HEK293 (cell line): Measurements from ENCODE around the gene STIL.

ENCODE experiments used
- CTCF ChIA-PET: fragments of 350-600 bp; formaldehyde crosslinking; extraction: SDS; loops from one replicate; lab custom pipeline; 2021; ENCODE audit warnings: antibody characterized with exemption; lab: Yijun Ruan, JAX
- POLR2A ChIA-PET: fragments of 300-600 bp; formaldehyde crosslinking; extraction: SDS; loops from one replicate; lab custom pipeline; 2020; ENCODE audit warnings: antibody characterized with exemption, inconsistent platforms; lab: Yijun Ruan, JAX
- H3K27ac ChIP-seq: fragments of 200-500 bp; sonication (Bioruptor generic); 2 replicates; pipeline ENCODE4 v1.5.1; 2014; ENCODE audit warnings: low read depth, low read length, control low read depth, inconsistent platforms; ENCODE audit errors: extremely low read depth
- H3K36me3 ChIP-seq, 2 experiments: fragments of 200-500 bp in 1 of 2; sonication (Bioruptor generic) in 1 of 2; 1 replicate in 1 of 2; 2 replicates in 1 of 2; pipeline ENCODE4 v1.5.1; 2014 to 2017; ENCODE audit warnings: inconsistent platforms in 2 of 2, low read length in 2 of 2; ENCODE audit not compliant: control insufficient read depth in 2 of 2, insufficient read depth in 1 of 2
- H3K4me1 ChIP-seq: fragments of 200-500 bp; sonication (Bioruptor generic); 2 replicates; pipeline ENCODE4 v1.5.1; 2014; ENCODE audit warnings: mild to moderate bottlenecking, low read length, inconsistent platforms; ENCODE audit not compliant: control insufficient read depth, insufficient read depth
- H3K4me3 ChIP-seq: 2 replicates; pipeline ENCODE4 v1.5.1; 2011; ENCODE audit warnings: low read depth, mild to moderate bottlenecking, control low read depth, low read length, moderate library complexity
- H3K9me3 ChIP-seq: fragments of 200-500 bp; sonication (Bioruptor generic); 2 replicates; pipeline ENCODE4 v1.5.1; 2014; ENCODE audit warnings: low read depth, low read length, inconsistent platforms; ENCODE audit not compliant: control insufficient read depth, insufficient read depth
- CTCF ChIP-seq: fragments of 450-650 bp; formaldehyde crosslinking; IDR thresholded peaks from 2 replicates; pipeline ENCODE4 v1.5.1; 2016; ENCODE audit warnings: missing biosample characterization, missing genetic modification characterization
- GLI2 ChIP-seq: fragments of 450-650 bp; formaldehyde crosslinking; IDR thresholded peaks from 2 replicates; pipeline ENCODE4; 2017; ENCODE audit warnings: missing biosample characterization, missing genetic modification characterization, low read depth, borderline replicate concordance
- GLIS1 ChIP-seq: fragments of 450-650 bp; formaldehyde crosslinking; IDR thresholded peaks from 2 replicates; pipeline ENCODE4 v1.5.1; 2016; ENCODE audit warnings: missing biosample characterization, missing genetic modification characterization
- OVOL3 ChIP-seq: fragments of 450-650 bp; formaldehyde crosslinking; IDR thresholded peaks from 2 replicates; pipeline ENCODE4 v1.5.1; 2016; ENCODE audit warnings: missing biosample characterization, missing genetic modification characterization
- PBX3 ChIP-seq: sonication (generic); formaldehyde crosslinking; IDR thresholded peaks from 2 replicates; pipeline ENCODE4 v1.8.1; 2022; ENCODE audit warnings: mild to moderate bottlenecking, moderate library complexity, missing genetic modification reagents
- PRDM6 ChIP-seq: fragments of 450-650 bp; formaldehyde crosslinking; IDR thresholded peaks from 2 replicates; pipeline ENCODE4 v1.5.1; 2017; ENCODE audit warnings: missing biosample characterization, missing genetic modification characterization
- ZNF221 ChIP-seq: fragments of 450-650 bp; formaldehyde crosslinking; IDR thresholded peaks from 2 replicates; pipeline ENCODE4 v1.5.1; 2017; ENCODE audit warnings: missing biosample characterization, missing genetic modification characterization, borderline replicate concordance
- ZNF23 ChIP-seq: fragments of 450-650 bp; formaldehyde crosslinking; IDR thresholded peaks from 2 replicates; pipeline ENCODE4 v1.5.1; 2016; ENCODE audit warnings: missing biosample characterization, missing genetic modification characterization, borderline replicate concordance
- ZNF335 ChIP-seq: fragments of 450-650 bp; formaldehyde crosslinking; conservative IDR thresholded peaks from 2 replicates; pipeline ENCODE4 v1.5.1; 2016; ENCODE audit warnings: missing biosample characterization, missing genetic modification characterization
- ZNF433 ChIP-seq: fragments of 450-650 bp; formaldehyde crosslinking; IDR thresholded peaks from 2 replicates; pipeline ENCODE4 v1.5.1; 2016; ENCODE audit warnings: missing biosample characterization, missing genetic modification characterization, low read depth
- ZSCAN5A ChIP-seq: fragments of 450-650 bp; formaldehyde crosslinking; IDR thresholded peaks from 2 replicates; pipeline ENCODE4 v1.5.1; 2016; ENCODE audit warnings: missing biosample characterization, missing genetic modification characterization

Gene STIL

GRCh38 chr1:47249755-47250154 lies 64.2 kb downstream of the STIL start:
- Histone ChIP-seq H3K9me3 (no peaks in the 10 kb centered on the region), H3K4me1 (no peaks in the 10 kb centered on the region), H3K36me3 (peaks cover 22 to 24% of the 10 kb centered on the region in 2 experiments), H3K27ac (no peak overlapping the region), H3K4me3 (no peak overlapping the region)
- CTCF ChIA-PET: interaction anchor here (1.2 to 1.5 kb wide), 3 partner anchors 58 to 187 kb away, joined by 3 to 7 read pairs (median 4); no protein-coding TSS in a partner anchor
- peak; percentile 50; the same call in 1 of the 2 replicates for TF ChIP-seq PRDM6 (tag by site-specific recombination)
- TF ChIP-seq ZNF221: no peak
- no peak for TF ChIP-seq GLI2
- POLR2A ChIA-PET: no interaction called here

- POLR2A ChIA-PET: no interaction called here
- H3K4me1 ChIP-seq: no peaks in the 10 kb centered on the region
- no peaks in the 10 kb centered on the region; a peak in 1 of 3 replicates for H3K36me3 ChIP-seq
- no peak for TF ChIP-seq ZNF23
- CTCF ChIA-PET: interaction anchor here (2.3 to 2.7 kb wide), 2 partner anchors 19 to 52 kb away, joined by 9 to 12 read pairs; no protein-coding TSS in a partner anchor
- no peak overlapping the region for H3K27ac ChIP-seq
- no peak overlapping the region for H3K4me3 ChIP-seq
- no peaks in the 10 kb centered on the region for H3K9me3 ChIP-seq
Observed at GRCh38 chr1:47244339-47244862, 69.5 kb downstream of the STIL start.

- Histone ChIP-seq H3K9me3 (no peaks in the 10 kb centered on the region), H3K27ac (no peak overlapping the region), H3K36me3 (no peaks in the 10 kb centered on the region), H3K4me3 (no peak overlapping the region), H3K4me1 (no peaks in the 10 kb centered on the region)
- ChIA-PET CTCF (interaction anchor here (0.5 to 2.7 kb wide), 3 partner anchors 19 to 485 kb away, joined by 3 to 12 read pairs (median 9); no protein-coding TSS in a partner anchor), POLR2A (no interaction called here)
- 0 out of 2 replicates have a peak, but pooled peaks have one; percentile 14 for TF ChIP-seq ZNF335 (tag by site-specific recombination)
- TF ChIP-seq CTCF (tag by site-specific recombination): no peak
- peak; percentile 9; the same call in 1 of the 2 replicates for TF ChIP-seq GLIS1 (tag by site-specific recombination)
- TF ChIP-seq OVOL3: no peak
- no peak for TF ChIP-seq PBX3 (CRISPR knock-in tag)
Observed at GRCh38 chr1:47243910-47244309, 70.0 kb downstream of the STIL start.

- Histone ChIP-seq H3K9me3 (no peaks in the 10 kb centered on the region), H3K4me1 (no peaks in the 10 kb centered on the region), H3K36me3 (no peaks in the 10 kb centered on the region), H3K4me3 (no peak overlapping the region), H3K27ac (no peak overlapping the region)
- TF ChIP-seq ZNF433 (tag by site-specific recombination) (no peak), ZSCAN5A (tag by site-specific recombination) (no peak)
- CTCF ChIA-PET: interaction anchor here (0.6 to 1.0 kb wide), 6 partner anchors 22 to 1781 kb away, joined by 3 to 4 read pairs (median 3); partner anchors contain the start of gene FOXD2
- POLR2A ChIA-PET: interaction anchor here (0.7 kb wide), 1 partner anchor 12 kb away, joined by 3 read pairs; no protein-coding TSS in a partner anchor
Observed at GRCh38 chr1:47241114-47242113, 72.5 kb downstream of the STIL start.
